MCF 10A (cell line): ENCODE data around the gene LILRA5. TPM values are rescaled to one million over a fixed set of nuclear protein-coding genes. Genes with fewer than 3 reads are reported as not detected.

Experiments
- BruUV-seq: library from RNA; stranded (reverse); fragments of 400-500 nt; replicated peaks from 2 replicates; lab custom pipeline; 2021; lab: Mats Ljungman, UMichigan
- CTCF ChIA-PET: fragments of 300-600 bp; sonication (Branson Sonifier 250); formaldehyde crosslinking; extraction: SDS; loops from one replicate; lab custom pipeline; 2021; ENCODE audit warnings: antibody characterized with exemption, inconsistent platforms; lab: Yijun Ruan, JAX
- POLR2A ChIA-PET: fragments of 300-600, 350-650 bp; sonication (Branson Sonifier 250); formaldehyde crosslinking; extraction: SDS; loops from one replicate; lab custom pipeline; 2020; ENCODE audit warnings: antibody characterized with exemption, inconsistent platforms; lab: Yijun Ruan, JAX
- DNase-seq: peaks from one replicate; pipeline ENCODE4 v3.0.0-alpha.2; 2018; ENCODE audit not compliant: unreplicated experiment
- H3K27ac Mint-ChIP-seq: one replicate; pipeline ENCODE4 v1.8.0; 2022; ENCODE audit warnings: mild to moderate bottlenecking, low read depth, mixed read lengths; ENCODE audit not compliant: unreplicated experiment
- H3K27me3 Mint-ChIP-seq: one replicate; pipeline ENCODE4 v1.8.0; 2022; ENCODE audit warnings: mixed read lengths; ENCODE audit not compliant: insufficient read depth, unreplicated experiment
- H3K36me3 Mint-ChIP-seq: one replicate; pipeline ENCODE4 v1.8.0; 2022; ENCODE audit warnings: mild to moderate bottlenecking, moderate library complexity, mixed read lengths; ENCODE audit not compliant: insufficient read depth, unreplicated experiment
- H3K4me1 Mint-ChIP-seq: one replicate; pipeline ENCODE4 v1.8.0; 2022; ENCODE audit warnings: mixed read lengths; ENCODE audit not compliant: insufficient read depth, unreplicated experiment
- H3K4me3 Mint-ChIP-seq: one replicate; pipeline ENCODE4 v1.8.0; 2022; ENCODE audit warnings: mild to moderate bottlenecking, moderate library complexity, mixed read lengths; ENCODE audit not compliant: unreplicated experiment
- H3K9me3 Mint-ChIP-seq: one replicate; pipeline ENCODE4 v1.8.0; 2022; ENCODE audit warnings: mixed read lengths; ENCODE audit not compliant: unreplicated experiment
- CTCF ChIP-seq: fragments of 200-600 bp; IDR thresholded peaks from one replicate; pipeline ENCODE4 v1.8.0; 2022; ENCODE audit warnings: antibody characterized with exemption, mild to moderate bottlenecking; ENCODE audit not compliant: unreplicated experiment
- intact Hi-C: fragments of 100-400 bp; cut with micrococcal nuclease; formaldehyde crosslinking; loops from 2 replicates; pipeline ENCODE4 v1.14.1; 2022
- total RNA-seq: library from RNA; stranded (reverse); gene quantifications from 2 replicates; pipeline ENCODE4 v1.2.3, GENCODE V29; 2022

LILRA5 gene
- total RNA-seq, 1 experiment from 2014 or later: not detected

GRCh38 chr19:54341295-54341694 is 28.3 kb upstream of the LILRA5 start:
- H3K27me3 Mint-ChIP-seq: peaks cover 34% of the 10 kb centered on the region
- POLR2A ChIA-PET: no interaction called here
- CTCF ChIA-PET: interaction anchor here (0.8 kb wide), 1 partner anchor 75 kb away, joined by 3 read pairs; no protein-coding TSS in a partner anchor
- no peaks in the 10 kb centered on the region for H3K36me3 Mint-ChIP-seq
- no peak for DNase-seq
- H3K4me3 Mint-ChIP-seq: no peak overlapping the region
- no TSS peak for BruUV-seq
- no peaks in the 10 kb centered on the region for H3K4me1 Mint-ChIP-seq
- no peaks in the 10 kb centered on the region for H3K9me3 Mint-ChIP-seq
- TF ChIP-seq CTCF: no peak
- intact Hi-C loops: no loop called here
- no peak overlapping the region for H3K27ac Mint-ChIP-seq

- Mint-ChIP-seq H3K4me1 (no peaks in the 10 kb centered on the region), H3K27me3 (peaks cover 34% of the 10 kb centered on the region), H3K9me3 (no peaks in the 10 kb centered on the region), H3K4me3 (no peak overlapping the region), H3K27ac (no peak overlapping the region), H3K36me3 (no peaks in the 10 kb centered on the region)
- no peak for TF ChIP-seq CTCF
- BruUV-seq: no TSS peak
- ChIA-PET POLR2A (no interaction called here), CTCF (interaction anchor here (0.6 to 0.9 kb wide), 3 partner anchors 51 to 1362 kb away, joined by 3 to 4 read pairs (median 3); no protein-coding TSS in a partner anchor)
- intact Hi-C loops: no loop called here
- DNase-seq: no peak
Observed at GRCh38 chr19:54339646-54340358, 26.8 kb upstream of the LILRA5 start.

- TF ChIP-seq CTCF: no peak
- H3K9me3 Mint-ChIP-seq: no peaks in the 10 kb centered on the region
- no peaks in the 10 kb centered on the region for H3K4me1 Mint-ChIP-seq
- DNase-seq: no peak
- H3K27ac Mint-ChIP-seq: no peak overlapping the region
- CTCF ChIA-PET: no interaction called here
- H3K36me3 Mint-ChIP-seq: no peaks in the 10 kb centered on the region
- H3K27me3 Mint-ChIP-seq: peaks cover 21% of the 10 kb centered on the region
- no TSS peak for BruUV-seq
- no peak overlapping the region for H3K4me3 Mint-ChIP-seq
- intact Hi-C loops: no loop called here
- POLR2A ChIA-PET: interaction anchor here (0.7 kb wide), 1 partner anchor 1511 kb away, joined by 3 read pairs; no protein-coding TSS in a partner anchor
Observed at GRCh38 chr19:54338521-54338920, 25.6 kb upstream of the LILRA5 start.

- POLR2A ChIA-PET: no interaction called here
- Mint-ChIP-seq H3K27ac (no peak overlapping the region), H3K4me1 (no peaks in the 10 kb centered on the region), H3K27me3 (peaks cover 14% of the 10 kb centered on the region), H3K36me3 (no peaks in the 10 kb centered on the region), H3K9me3 (no peaks in the 10 kb centered on the region), H3K4me3 (no peak overlapping the region)
- DNase-seq: no peak
- TF ChIP-seq CTCF: no peak
- CTCF ChIA-PET: no interaction called here
- BruUV-seq: no TSS peak
- intact Hi-C loops: no loop called here
Observed at GRCh38 chr19:54337858-54338230, 24.9 kb upstream of the LILRA5 start.
